ENCODE results near the gene NSUN5.
"Not testable (repeated sequence)": the region's sequence is repeated elsewhere in the genome, so short reads cannot be mapped to it uniquely, and the experiment has no call there.

The NSUN5 gene

GRCh38 chr7:73324081-73324845 is 15.6 kb upstream of the NSUN5 start:
- DNase-seq = peak in 3 of 4 experiments; percentile 4 to 32 (median 28)

GRCh38 chr7:73323434-73324080 is 14.9 kb upstream of the NSUN5 start:
- DNase-seq = not testable (repeated sequence)

GRCh38 chr7:73320009-73320408 is 11.4 kb upstream of the NSUN5 start:
- DNase-seq = not testable (repeated sequence)

GRCh38 chr7:73319541-73319940 is 10.9 kb upstream of the NSUN5 start:
- DNase-seq = not testable (repeated sequence)

- DNase-seq = not testable (repeated sequence)
Observed at GRCh38 chr7:73318656-73319204, 10.1 kb upstream of the NSUN5 start.

GRCh38 chr7:73316521-73316920 is 7.9 kb upstream of the NSUN5 start:
- DNase-seq = no peak

GRCh38 chr7:73314271-73314670 is 5.6 kb upstream of the NSUN5 start:
- DNase-seq = no peak

GRCh38 chr7:73313521-73313906 is 4.9 kb upstream of the NSUN5 start:
- no peak for DNase-seq

GRCh38 chr7:73312831-73313520 is 4.3 kb upstream of the NSUN5 start:
- DNase-seq = no peak

- not testable (repeated sequence) for DNase-seq
Observed at GRCh38 chr7:73311421-73311820, 2.8 kb upstream of the NSUN5 start.

- no peak for DNase-seq
Observed at GRCh38 chr7:73308074-73308664, 457 bp downstream of the NSUN5 start.

- no peak for DNase-seq
Observed at GRCh38 chr7:73307436-73307835, 1.2 kb downstream of the NSUN5 start.

GRCh38 chr7:73304612-73305387 is 3.8 kb downstream of the NSUN5 start:
- not testable (repeated sequence) for DNase-seq

GRCh38 chr7:73304071-73304470 is 4.6 kb downstream of the NSUN5 start:
- no peak for DNase-seq

- no peak for DNase-seq
Observed at GRCh38 chr7:73303546-73303945, 5.1 kb downstream of the NSUN5 start.

GRCh38 chr7:73302846-73303245 is 5.8 kb downstream of the NSUN5 start:
- DNase-seq = not testable (repeated sequence)

- not testable (repeated sequence) for DNase-seq
Observed at GRCh38 chr7:73301108-73301507, 7.5 kb downstream of the NSUN5 start.

GRCh38 chr7:73299812-73300211 is 8.8 kb downstream of the NSUN5 start:
- DNase-seq = not testable (repeated sequence)

GRCh38 chr7:73297706-73298105 is 10.9 kb downstream of the NSUN5 start:
- DNase-seq = not testable (repeated sequence)

- not testable (repeated sequence) for DNase-seq
Observed at GRCh38 chr7:73297235-73297634, 11.4 kb downstream of the NSUN5 start.

- DNase-seq = not testable (repeated sequence)
Observed at GRCh38 chr7:73277210-73277609, 31.4 kb downstream of the NSUN5 start.

- not testable (repeated sequence) for DNase-seq
Observed at GRCh38 chr7:73267813-73268212, 40.8 kb downstream of the NSUN5 start.
